Measurements from ENCODE around the gene HPRT1. TPM values are rescaled to one million over a fixed set of nuclear protein-coding genes. Genes with fewer than 3 reads are reported as not detected.
A peak's percentile ranks its signal among the peaks of the same experiment; 100 is the strongest.

HPRT1 gene
- total RNA-seq, 1 experiment from 2014 or later, result 52.2 TPM

DNA sequence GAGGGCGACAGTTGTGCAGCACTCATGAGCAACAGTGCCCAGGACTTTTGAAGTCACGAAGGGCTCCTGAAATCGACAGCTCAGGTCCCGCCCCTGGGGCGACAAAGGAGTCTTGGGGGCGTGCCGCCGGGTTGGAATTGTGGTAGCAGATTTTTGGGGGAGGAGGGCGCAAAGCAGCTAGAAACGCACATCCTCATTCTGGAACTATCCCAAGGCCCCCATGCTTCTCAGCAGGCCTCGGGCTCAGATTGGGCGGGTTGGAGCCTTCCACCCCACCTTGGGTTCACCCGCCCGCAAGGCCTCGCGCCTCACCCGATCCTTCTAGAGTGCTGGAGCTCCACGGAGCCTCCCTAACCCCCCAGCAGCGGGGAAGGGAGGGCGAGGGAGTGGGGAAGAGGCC, 85.5 kb downstream of the HPRT1 start:
- Histone ChIP-seq H4K20me1 (ENCODE audit: insufficient read depth, low read depth, low read length) (no peaks in the 10 kb centered on the region), H3K4me3 (ENCODE audit: low read length) (no peak overlapping the region), H3K4me2 (ENCODE audit: low read depth, low read length, poor library complexity, severe bottlenecking) (no peak overlapping the region), H3K36me3 (ENCODE audit: insufficient read depth, low read length) (no peaks in the 10 kb centered on the region), H3K79me2 (ENCODE audit: low read length) (no peaks in the 10 kb centered on the region), H3K27ac (ENCODE audit: low read length) (no peak overlapping the region), H3K27me3 (ENCODE audit: low read length) (no peaks in the 10 kb centered on the region), H2AFZ (ENCODE audit: low read length) (no peak overlapping the region), H3K9me2 (replicated peaks; ENCODE audit: insufficient read depth, low read length) (no peaks in the 10 kb centered on the region), H3K9me3 (ENCODE audit: low read length) (no peaks in the 10 kb centered on the region), H3K9ac (ENCODE audit: low read length) (no peak overlapping the region), H3K4me1 (ENCODE audit: low read length) (peaks cover 32% of the 10 kb centered on the region)
- DNase-seq, result no peak

DNA sequence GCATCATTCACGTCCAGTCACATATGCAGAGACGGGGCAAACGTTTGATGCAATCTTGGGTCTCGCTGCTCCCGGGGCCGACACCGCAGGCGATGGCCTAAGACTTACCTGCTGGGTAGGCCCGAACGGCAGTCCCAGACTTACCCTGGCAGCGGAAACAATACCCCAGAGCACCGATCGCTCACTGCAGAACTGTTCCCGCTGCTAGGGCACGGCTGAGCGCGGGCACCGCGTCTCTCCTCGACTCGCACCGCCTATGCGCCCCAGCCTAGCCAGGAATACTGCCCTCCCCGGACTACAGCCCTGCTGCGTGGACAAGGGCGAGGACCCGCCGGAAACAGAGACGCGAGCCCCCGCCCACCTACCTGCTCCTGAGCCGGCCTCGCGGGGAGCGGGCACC, 86.2 kb downstream of the HPRT1 start:
- no peak overlapping the region for H3K9ac ChIP-seq (ENCODE audit: low read length)
- no peak overlapping the region for H3K4me2 ChIP-seq (ENCODE audit: low read depth, low read length, poor library complexity, severe bottlenecking)
- no peaks in the 10 kb centered on the region for H3K36me3 ChIP-seq (ENCODE audit: insufficient read depth, low read length)
- H3K27ac ChIP-seq (ENCODE audit: low read length), result no peak overlapping the region
- no peak overlapping the region for H2AFZ ChIP-seq (ENCODE audit: low read length)
- no peaks in the 10 kb centered on the region for H3K9me2 ChIP-seq (replicated peaks; ENCODE audit: insufficient read depth, low read length)
- H3K27me3 ChIP-seq (ENCODE audit: low read length), result no peaks in the 10 kb centered on the region
- no peaks in the 10 kb centered on the region for H3K9me3 ChIP-seq (ENCODE audit: low read length)
- peaks cover 32% of the 10 kb centered on the region for H3K4me1 ChIP-seq (ENCODE audit: low read length)
- H4K20me1 ChIP-seq (ENCODE audit: insufficient read depth, low read depth, low read length), result no peaks in the 10 kb centered on the region
- no peak overlapping the region for H3K4me3 ChIP-seq (ENCODE audit: low read length)
- no peaks in the 10 kb centered on the region for H3K79me2 ChIP-seq (ENCODE audit: low read length)
- no peak for DNase-seq

DNA sequence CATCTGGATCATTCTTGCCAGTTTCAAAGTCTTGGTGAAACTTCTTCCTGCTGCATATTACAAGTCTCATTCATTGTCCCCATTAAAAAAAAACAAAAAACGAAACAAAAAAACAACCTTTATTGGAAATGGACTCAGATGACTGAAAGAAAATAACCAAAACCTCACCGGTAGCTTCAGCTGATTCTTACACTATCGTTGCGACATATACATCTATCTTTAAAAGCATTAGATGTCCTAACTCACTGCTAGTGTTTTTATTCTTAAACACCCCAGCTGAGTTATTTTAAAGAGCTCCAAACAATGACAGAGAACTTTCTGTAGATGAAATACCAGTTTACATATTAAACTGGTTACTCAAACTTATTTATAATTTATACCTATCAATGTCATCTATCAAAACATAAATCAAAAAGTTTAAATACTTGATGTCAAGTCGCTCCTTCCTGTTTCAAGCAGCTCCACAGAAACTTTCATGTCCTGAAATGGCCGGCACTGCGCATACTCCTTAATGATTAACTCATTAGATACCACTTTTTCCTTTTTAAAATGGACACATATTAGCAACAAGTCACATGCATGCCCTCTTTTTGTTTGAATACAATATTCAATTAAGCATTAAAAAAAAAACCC, 87.2 kb downstream of the HPRT1 start:
- Histone ChIP-seq H3K27me3 (ENCODE audit: low read length) (no peaks in the 10 kb centered on the region), H3K4me2 (ENCODE audit: low read depth, low read length, poor library complexity, severe bottlenecking) (no peak overlapping the region)

DNA sequence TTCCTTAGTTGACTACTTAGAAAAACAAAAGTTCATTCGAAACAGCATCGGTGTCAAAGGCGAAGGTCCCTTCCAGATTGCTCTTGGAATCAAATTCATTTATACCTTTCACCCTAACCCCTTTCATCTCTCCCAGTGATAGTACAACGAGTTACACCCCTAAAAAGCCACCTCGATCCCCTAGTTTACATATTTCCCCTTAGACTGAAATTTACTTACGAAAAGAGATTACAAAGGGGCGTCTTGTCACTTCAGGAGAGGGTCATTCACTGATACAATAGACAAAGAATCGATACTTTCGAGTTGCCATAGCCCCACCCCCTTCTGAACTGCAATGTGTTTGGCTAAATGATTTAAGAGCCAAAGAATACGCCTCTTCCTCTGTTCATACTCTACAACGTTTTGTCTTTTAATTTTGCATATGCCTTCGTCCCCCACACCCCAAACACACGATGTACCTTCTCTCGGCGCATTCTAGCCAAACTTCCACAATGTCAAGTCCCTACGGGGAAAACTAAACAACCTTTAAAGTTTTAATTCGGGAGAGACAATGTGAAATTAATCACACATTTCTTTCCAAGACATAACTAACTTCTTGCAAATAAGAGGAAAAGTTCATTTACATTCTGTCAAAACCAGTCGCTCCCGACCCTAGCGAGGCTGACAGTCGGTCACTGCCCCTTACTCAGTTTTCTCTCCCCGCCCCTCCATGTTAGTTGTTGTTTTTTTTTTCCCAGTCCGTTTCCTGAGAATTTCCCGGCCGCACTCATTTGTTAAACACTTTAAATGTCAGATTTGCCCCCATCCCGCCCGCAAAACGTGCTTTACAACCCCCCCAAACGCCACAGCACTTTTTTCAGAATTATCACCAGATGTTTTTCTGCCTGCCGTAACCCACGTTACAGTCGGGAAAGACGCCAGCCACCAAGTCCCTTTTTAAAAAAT, 88.6 kb downstream of the HPRT1 start:
- Histone ChIP-seq H3K79me2 (ENCODE audit: low read length) (no peaks in the 10 kb centered on the region), H3K9me3 (ENCODE audit: low read length) (no peaks in the 10 kb centered on the region), H3K9ac (ENCODE audit: low read length) (peak overlapping the region; percentile 65), H3K36me3 (ENCODE audit: insufficient read depth, low read length) (no peaks in the 10 kb centered on the region), H4K20me1 (ENCODE audit: insufficient read depth, low read depth, low read length) (no peaks in the 10 kb centered on the region), H3K4me2 (ENCODE audit: low read depth, low read length, poor library complexity, severe bottlenecking) (peak overlapping the region; percentile 72), H3K4me3 (ENCODE audit: low read length) (peak overlapping the region; percentile 68), H3K27me3 (ENCODE audit: low read length) (no peaks in the 10 kb centered on the region), H2AFZ (ENCODE audit: low read length) (peak overlapping the region; percentile 51), H3K27ac (ENCODE audit: low read length) (no peak overlapping the region), H3K4me1 (ENCODE audit: low read length) (peaks cover 22% of the 10 kb centered on the region), H3K9me2 (replicated peaks; ENCODE audit: insufficient read depth, low read length) (no peaks in the 10 kb centered on the region)
- peak; percentile 46 for DNase-seq

More for the DNA sequence above, 87.2 kb downstream of the HPRT1 start:
- no peak for DNase-seq
- H3K9ac ChIP-seq (ENCODE audit: low read length), result no peak overlapping the region
- no peak overlapping the region for H2AFZ ChIP-seq (ENCODE audit: low read length)
- no peaks in the 10 kb centered on the region for H4K20me1 ChIP-seq (ENCODE audit: insufficient read depth, low read depth, low read length)
- no peaks in the 10 kb centered on the region for H3K79me2 ChIP-seq (ENCODE audit: low read length)
- no peaks in the 10 kb centered on the region for H3K9me2 ChIP-seq (replicated peaks; ENCODE audit: insufficient read depth, low read length)
- no peaks in the 10 kb centered on the region for H3K9me3 ChIP-seq (ENCODE audit: low read length)
- H3K4me1 ChIP-seq (ENCODE audit: low read length), result peaks cover 32% of the 10 kb centered on the region
- H3K36me3 ChIP-seq (ENCODE audit: insufficient read depth, low read length), result no peaks in the 10 kb centered on the region
- H3K4me3 ChIP-seq (ENCODE audit: low read length), result no peak overlapping the region
- H3K27ac ChIP-seq (ENCODE audit: low read length), result no peak overlapping the region

Small RNAs within 50 kb of the gene (small RNA-seq; reads per million reads assigned to genes)
- gene AC004383.1 (not detected), gene MIR450A1 (not detected), gene MIR450A2 (not detected), gene MIR450B (0.79 reads per million, percentile 23 among the genes with 10 or more reads in this experiment), gene MIR503 (not detected), gene MIR542 (0.16 reads per million)

Other genes with a start within 250 kb of the HPRT1 start
- not detected in 2 replicates for gene CCDC160, start 223.0 kb upstream of the HPRT1 start, total RNA-seq (2014; rRNA removed; shearing (Covaris generic); ENCODE audit: low replicate concordance)
- 82.2 and 184 TPM in 2 replicates for gene PHF6, start 86.9 kb upstream of the HPRT1 start, total RNA-seq (2014; rRNA removed; shearing (Covaris generic); ENCODE audit: low replicate concordance)
- gene PLAC1, start 198.3 kb downstream of the HPRT1 start, total RNA-seq (2014; rRNA removed; shearing (Covaris generic); ENCODE audit: low replicate concordance), result not detected in 2 replicates